GM20431 (cell line): ENCODE results near the gene EPHB2.

Source experiments
- in situ Hi-C: fragments of 300-500 bp; cut with MseI, MboI; formaldehyde crosslinking; loops from one replicate; pipeline ENCODE4 v1.15.0; 2020; ENCODE audit warnings: low sequenced_read_pairs; ENCODE audit not compliant: unreplicated experiment

Gene EPHB2

DNA sequence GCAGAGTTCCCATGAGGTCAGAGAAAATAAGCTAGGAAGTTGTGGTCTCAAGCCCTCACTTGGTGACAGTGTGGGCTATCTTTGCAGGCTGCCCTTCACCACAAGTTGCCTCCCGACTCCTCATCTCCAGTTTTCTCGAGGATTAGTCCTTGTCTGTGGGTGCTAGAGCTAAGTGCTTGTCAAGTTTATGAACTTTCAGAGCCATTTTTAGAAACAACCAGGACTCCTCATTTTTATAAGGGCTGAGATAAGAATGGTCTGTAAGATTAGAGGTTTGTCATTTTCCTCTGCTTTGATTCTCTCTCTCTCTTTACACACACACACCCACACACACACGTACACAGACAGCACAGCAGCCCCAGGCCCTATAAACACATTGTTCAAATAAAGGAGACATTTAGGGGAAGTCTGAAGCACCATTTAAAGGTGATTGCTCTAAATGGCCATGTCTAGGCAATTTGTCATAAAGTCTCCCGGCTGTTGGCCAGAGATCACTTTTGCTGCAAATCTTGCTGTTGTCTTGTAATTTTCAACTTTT, 134.8 kb downstream of the EPHB2 start:
- in situ Hi-C loops, result no loop called here

DNA sequence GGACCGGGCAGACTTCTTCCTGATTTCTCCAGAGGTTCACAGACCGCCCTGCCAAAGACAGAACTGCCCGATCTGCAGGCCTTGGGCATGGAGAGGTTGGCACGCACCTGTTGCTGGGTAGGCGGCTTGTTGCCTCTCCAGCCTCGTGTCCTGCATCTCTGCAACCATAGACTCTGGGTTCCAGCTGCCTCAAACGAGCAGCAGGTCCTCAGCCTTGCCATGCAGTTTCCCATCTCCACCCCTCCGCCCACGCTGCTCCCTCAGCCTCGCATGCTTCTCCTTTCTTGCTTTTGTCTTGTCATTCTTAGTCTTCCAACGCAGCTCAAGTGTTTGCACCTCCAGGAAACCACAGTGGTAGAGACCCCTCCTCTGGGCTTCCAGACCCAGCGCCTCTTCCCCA, 135.8 kb downstream of the EPHB2 start:
- in situ Hi-C loops, result no loop called here

DNA sequence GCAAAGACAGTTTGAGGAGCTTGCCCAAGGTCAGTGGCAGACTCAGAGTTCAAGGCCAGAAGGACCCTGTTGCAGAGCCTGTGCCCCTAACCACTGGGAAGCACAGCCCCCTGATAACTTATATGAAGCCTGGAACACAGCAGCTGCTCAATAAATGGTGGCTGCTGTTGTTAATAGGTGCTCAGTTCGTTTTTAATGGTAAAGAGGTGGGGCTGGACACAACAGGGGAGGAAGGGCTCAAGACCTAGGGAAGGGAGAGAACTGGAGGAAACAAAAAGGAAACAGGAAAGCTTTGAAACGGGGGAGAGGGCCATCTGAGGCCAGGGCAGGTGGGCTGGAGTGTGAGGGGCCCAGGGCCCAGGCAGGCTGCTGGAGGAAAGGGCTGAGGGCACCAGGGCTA, 136.6 kb downstream of the EPHB2 start:
- in situ Hi-C loops, result no loop called here

DNA sequence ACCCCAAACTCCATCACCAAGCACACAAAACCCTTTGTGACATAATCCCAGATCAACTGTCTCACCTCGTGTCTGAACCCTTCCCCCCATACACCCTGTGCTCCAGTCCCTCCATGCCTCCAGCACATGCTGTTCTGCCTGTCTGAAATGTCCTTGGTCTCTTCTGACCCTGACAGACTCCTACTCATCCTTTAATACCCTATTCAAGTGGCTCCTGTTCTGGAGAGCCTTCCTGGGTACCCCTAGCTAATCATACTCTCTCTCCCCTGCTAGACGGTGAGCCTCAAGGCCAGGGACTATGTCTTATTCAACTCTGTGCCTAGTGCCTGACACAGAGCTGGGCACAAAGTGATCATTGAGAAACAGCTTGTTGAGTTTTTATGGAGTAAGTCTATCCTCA, 137.1 kb downstream of the EPHB2 start:
- in situ Hi-C loops, result no loop called here

GRCh38 chr1:22848405-22848804, 137.8 kb downstream of the EPHB2 start:
- in situ Hi-C loops, result no loop called here

GRCh38 chr1:22849770-22850169, 139.1 kb downstream of the EPHB2 start:
- in situ Hi-C loops, result no loop called here

DNA sequence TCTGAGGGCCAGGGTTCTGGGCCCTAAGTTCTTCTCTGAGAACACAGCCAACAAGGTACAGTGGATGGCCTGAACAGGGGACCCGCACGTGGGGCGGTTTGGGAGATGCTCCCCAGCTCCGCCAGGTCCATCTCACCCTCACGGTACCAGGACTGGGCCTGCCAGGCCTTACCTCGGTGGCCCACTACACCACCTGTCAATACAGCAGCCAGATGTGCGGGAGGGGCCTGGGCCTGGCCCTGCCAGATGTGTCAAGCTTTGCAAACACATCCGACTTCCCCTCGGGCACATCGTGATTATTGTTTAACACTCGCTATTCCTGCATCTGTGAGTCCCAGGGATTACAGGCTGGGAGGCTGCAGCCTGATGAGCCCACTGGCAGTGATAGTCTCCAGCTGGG, 139.6 kb downstream of the EPHB2 start:
- in situ Hi-C loops, result no loop called here

- in situ Hi-C loops, result no loop called here
These were observed 140.0 kb downstream of the EPHB2 start for GRCh38 chr1:22850681-22851080.

DNA sequence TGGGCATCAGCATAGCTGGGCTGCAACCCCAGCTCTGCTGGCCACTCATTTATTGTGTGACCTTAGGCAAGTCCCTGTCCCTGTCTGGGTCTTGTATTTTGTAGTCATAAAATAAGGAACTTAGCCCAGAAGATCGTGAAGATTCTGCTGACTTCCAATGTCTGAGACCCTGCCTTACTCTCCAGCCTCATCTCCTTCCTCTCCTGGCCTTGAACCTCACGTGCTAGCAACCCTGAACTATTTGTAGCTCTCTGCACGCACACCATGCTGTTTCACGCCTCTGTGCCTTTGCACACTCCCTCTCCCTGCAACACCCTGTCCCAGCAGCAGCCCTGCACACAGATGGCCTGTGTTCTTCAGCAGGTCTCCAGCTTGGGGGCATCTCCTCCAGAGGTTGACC, 140.9 kb downstream of the EPHB2 start:
- in situ Hi-C loops, result no loop called here

DNA sequence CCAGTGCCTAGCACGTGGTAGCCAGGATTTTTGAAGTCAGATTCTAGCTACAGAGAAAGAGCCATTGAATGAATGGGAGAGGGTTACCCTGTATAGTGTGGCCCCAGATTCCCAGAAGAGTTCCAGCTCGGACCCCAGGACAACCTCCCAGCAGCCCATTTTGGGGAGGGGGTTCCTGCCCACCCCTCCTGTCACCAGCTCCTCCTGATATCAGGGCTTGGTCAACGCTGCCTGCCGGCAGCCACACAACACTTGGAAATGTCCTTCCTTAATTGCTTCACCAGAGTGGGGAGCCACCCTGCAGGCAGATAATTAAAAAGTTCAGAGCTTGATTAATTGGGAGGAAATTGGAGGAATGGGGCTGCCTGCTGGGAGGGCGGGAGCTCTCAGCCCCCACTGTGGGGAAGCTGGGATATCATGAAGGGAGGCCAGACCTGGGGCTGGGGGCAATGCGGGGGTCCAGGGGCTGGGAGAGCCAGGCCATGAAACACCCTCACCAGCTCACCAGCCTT, 141.6 kb downstream of the EPHB2 start:
- in situ Hi-C loops, result no loop called here

GRCh38 chr1:22853651-22854185, 143.1 kb downstream of the EPHB2 start:
- in situ Hi-C loops, result no loop called here

- in situ Hi-C loops, result no loop called here
These were observed 144.3 kb downstream of the EPHB2 start for GRCh38 chr1:22854688-22855565.

DNA sequence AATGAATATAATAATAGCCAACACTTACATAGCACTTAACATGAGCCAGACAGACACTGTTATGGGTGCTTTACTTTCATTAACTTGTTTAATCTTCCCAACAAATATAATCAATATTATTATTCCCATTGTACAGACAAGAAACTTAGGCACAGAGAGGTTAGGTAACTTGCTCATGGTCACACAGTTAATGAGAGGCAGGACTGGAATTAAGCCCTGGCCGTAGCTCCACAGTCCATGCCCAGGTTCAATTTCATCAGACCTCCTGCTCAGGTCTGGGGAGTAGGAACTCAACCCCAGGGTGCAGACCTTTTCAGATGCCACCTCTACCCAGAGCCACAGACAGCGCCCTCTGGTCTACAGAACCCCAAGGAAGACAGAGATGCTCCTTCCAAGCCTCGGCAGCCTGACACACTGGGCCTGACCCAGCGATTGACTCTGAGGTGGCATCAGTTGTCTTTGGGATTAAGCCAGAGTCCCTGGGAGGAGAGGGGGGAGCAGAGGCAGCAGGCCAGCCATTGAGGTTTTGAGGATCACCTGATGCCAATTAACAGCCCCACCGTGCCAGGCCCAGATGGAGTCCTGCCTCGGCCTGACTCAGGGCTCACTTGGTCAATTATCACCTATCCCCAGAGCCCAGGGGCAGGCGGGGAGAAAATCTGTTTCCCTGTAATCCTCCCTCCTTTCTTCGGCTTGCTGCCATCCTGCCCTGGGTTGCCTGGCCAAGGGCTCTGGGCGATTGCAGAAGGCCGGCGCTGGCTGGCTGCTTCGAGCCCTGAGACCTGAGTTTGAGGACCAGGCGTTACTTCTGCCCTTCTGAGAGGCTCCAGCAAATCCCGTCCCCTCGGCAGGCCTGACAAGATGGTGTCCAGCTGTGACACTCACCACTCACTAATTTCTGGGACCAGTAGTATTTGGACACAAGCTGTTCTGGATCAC, 145.3 kb downstream of the EPHB2 start:
- in situ Hi-C loops, result no loop called here

- in situ Hi-C loops, result no loop called here
These were observed 147.0 kb downstream of the EPHB2 start for GRCh38 chr1:22857661-22858060.

- in situ Hi-C loops, result no loop called here
These were observed 149.8 kb downstream of the EPHB2 start for GRCh38 chr1:22860414-22860800.

GRCh38 chr1:22860883-22861385, 150.3 kb downstream of the EPHB2 start:
- in situ Hi-C loops, result no loop called here

GRCh38 chr1:22861764-22862440, 151.3 kb downstream of the EPHB2 start:
- in situ Hi-C loops, result no loop called here

DNA sequence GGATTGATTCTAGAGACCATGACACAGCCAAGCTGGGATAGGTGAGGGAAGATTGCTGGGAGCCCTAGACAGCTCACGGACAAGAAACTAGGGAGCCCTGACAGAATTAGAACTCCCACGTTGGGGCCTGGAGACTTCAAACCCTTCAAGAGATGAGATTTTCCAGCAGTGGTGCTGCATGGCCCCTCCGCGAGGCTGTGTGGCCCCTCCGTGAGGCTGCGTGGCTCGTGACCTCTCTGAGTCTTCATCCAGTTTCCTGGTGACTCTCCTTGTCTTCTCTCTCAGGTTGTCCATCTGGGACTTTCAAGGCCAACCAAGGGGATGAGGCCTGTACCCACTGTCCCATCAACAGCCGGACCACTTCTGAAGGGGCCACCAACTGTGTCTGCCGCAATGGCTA, 152.1 kb downstream of the EPHB2 start:
- in situ Hi-C loops, result no loop called here

GRCh38 chr1:22863766-22864165, 153.1 kb downstream of the EPHB2 start:
- in situ Hi-C loops, result no loop called here

DNA sequence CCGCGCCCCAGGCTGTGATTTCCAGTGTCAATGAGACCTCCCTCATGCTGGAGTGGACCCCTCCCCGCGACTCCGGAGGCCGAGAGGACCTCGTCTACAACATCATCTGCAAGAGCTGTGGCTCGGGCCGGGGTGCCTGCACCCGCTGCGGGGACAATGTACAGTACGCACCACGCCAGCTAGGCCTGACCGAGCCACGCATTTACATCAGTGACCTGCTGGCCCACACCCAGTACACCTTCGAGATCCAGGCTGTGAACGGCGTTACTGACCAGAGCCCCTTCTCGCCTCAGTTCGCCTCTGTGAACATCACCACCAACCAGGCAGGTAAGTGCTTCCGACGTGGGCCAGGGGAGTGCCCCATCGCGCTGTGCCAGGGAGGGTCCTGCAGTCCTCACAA, 154.2 kb downstream of the EPHB2 start:
- in situ Hi-C loops, result no loop called here
